Fibroblast of lung (primary cell): Measurements from ENCODE around the gene DUSP9.

Experiments
- CTCF ChIP-seq, 2 donors: IDR thresholded peaks in 1 of 2; conservative IDR thresholded peaks in 1 of 2; 1 replicate in 1 of 2; 2 replicates in 1 of 2; pipeline ENCODE4 v1.5.1; 2011 to 2012; ENCODE audit warnings: low read length in 2 of 2, control low read depth in 1 of 2, inconsistent platforms in 1 of 2, low read depth in 1 of 2, mild to moderate bottlenecking in 1 of 2
- EZH2 ChIP-seq: IDR thresholded peaks from 2 replicates; pipeline ENCODE4 v1.5.1; 2012; ENCODE audit warnings: low read length, control low read depth, mild to moderate bottlenecking; ENCODE audit errors: missing control alignments

DNA sequence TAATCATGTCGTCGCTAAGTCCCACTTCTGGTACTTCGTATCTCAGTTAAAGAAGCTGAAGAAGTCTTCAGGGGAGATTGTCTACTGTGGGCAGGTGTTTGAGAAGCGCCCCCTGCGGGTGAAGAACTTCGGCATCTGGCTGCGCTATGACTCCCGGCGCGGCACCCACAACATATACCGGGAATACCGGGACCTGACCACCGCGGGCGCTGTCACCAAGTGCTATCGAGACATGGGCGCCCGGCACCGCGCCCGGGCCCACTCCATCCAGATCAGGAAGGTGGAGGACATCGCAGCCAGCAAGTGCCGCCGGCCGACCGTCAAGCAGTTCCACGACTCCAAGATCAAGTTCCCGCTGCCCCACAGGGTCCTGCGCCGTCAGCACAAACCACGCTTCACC, 15.3 kb downstream of the DUSP9 start:
- TF ChIP-seq EZH2 (peak; percentile 44), CTCF (conservative IDR thresholded peaks at IDR 0.05 in 1 of 2, IDR thresholded peaks at IDR 0.05 in 1 of 2; ENCODE audit: low read depth in 1 of 2, low read length in 2 of 2) (peak; percentile 24 to 33)
